T47D (cell line): ENCODE data around the gene RPIA.

Experiments used
- DNase-seq, 2 experiments: peaks; one replicate each; pipeline versions ENCODE4 v3.0.0 to v3.0.0-alpha.2; 2011 to 2012; ENCODE audit warnings: low read depth in 1 of 2, low spot score in 1 of 2
- JUND ChIP-seq: IDR thresholded peaks from 2 replicates; pipeline ENCODE4 v1.6.1; 2012; ENCODE audit warnings: low read depth
- in situ Hi-C: cut with HindIII; loops from 2 replicates; pipeline ENCODE4 v1.10.0; 2016; ENCODE audit warnings: low sequenced_read_pairs, low pct_unique_long_range_greater_than_20kb

RPIA gene

DNA sequence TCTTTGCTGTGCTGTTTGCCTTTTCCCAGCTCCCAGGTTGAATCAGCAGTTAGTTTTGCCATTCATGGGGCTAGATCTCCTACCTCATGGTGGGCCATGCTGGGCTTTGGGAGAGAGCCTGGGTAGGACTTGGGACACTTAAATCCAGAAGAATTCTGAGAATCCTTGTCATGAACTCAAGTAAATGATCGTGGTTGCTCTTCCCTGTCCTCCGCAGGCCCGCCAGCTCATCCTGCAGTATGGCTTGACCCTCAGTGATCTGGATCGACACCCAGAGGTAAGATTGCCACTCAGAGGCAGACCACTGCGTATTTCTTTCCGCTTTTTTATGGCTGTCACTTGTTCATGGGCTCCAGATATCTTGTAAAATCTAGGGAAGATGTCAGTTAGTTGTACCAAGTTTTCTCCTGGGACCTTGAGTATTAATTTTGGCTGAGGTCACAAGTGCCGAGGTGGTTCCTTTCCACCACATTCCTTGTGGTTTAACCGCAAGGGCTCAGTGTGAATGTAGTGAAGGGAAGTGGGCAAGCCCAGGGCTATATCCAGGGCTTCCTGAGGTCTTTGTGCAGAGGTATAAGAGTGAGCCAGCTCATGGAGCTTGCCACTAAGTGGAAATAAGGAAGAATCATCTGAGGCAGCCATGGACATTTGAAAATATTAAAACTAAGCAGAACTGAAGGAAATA lies 37.7 kb downstream of the RPIA start:
- DNase-seq: no peak

GRCh38 chr2:88733155-88733902 lies 41.9 kb downstream of the RPIA start:
- in situ Hi-C loops: no loop called here
- no peak for TF ChIP-seq JUND
- no peak for DNase-seq

More for the DNA sequence above, 37.7 kb downstream of the RPIA start:
- in situ Hi-C loops: no loop called here
- no peak for TF ChIP-seq JUND

GRCh38 chr2:88735133-88735532 lies 43.7 kb downstream of the RPIA start:
- in situ Hi-C loops: no loop called here
- no peak for DNase-seq
- no peak for TF ChIP-seq JUND

DNA sequence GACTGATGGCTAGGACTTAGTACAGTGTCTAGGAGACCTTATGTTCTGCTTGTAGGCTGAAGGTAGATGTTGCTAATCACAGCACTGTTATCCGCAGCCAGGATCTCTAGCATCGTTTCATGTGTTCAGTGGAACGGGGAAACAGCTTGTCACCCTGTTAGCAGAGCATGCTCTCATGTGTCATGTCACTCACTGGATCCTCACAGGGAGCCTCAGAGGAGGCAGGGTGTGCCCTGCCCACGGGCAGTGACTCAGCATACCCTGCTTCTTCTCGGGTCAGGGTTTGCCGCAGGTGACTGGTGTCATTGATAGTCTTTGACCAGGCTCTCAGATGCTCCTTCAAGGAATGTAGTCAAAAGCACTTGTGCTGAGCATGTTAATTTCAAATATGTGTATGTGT lies 44.4 kb downstream of the RPIA start:
- no peak for DNase-seq
- no peak for TF ChIP-seq JUND
- in situ Hi-C loops: no loop called here

DNA sequence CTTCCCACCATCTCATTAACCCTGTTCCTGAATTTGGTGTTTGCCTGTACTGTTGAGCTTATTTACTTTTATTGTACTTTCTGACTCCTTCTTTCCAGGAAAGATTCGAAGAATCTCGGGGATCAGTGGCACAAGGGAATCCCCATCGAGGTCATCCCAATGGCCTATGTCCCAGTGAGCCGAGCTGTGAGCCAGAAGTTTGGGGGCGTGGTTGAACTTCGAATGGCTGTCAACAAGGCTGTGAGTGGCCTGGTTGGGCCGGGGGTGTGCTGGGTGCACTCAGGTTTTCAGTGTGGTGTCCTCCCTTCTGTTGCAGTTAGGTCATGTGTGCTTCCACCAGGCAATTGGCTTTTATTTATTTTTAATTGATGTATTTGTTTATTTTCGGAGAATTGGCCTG lies 45.0 kb downstream of the RPIA start:
- TF ChIP-seq JUND: no peak
- DNase-seq: no peak
- in situ Hi-C loops: no loop called here

DNA sequence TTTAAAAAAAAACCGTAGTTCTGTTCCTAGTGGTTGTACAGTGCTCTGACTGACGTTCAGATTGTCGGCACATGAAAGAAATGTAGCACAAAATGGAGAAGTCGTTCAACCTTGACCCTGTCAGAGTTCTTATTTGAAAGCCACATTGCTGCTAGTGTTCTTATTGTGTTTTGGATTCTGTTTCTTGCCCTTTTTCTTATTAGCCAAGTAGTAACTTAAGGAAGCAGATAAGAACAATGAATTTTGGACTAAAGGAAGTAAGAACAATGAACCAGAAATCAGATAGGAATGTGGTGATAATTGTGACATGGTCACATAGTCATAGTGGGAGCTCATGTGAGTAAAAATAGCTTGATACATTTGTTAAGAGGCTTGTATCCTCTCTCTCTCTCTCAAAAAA lies 45.9 kb downstream of the RPIA start:
- DNase-seq: no peak
- TF ChIP-seq JUND: no peak
- in situ Hi-C loops: no loop called here

GRCh38 chr2:88738271-88738670 lies 46.8 kb downstream of the RPIA start:
- in situ Hi-C loops: no loop called here
- no peak for TF ChIP-seq JUND
- no peak for DNase-seq

GRCh38 chr2:88739985-88740600 lies 48.6 kb downstream of the RPIA start:
- DNase-seq: peak; percentile 25 to 67
- in situ Hi-C loops: no loop called here
- TF ChIP-seq JUND: no peak

GRCh38 chr2:88746929-88747490 lies 55.5 kb downstream of the RPIA start:
- TF ChIP-seq JUND: no peak
- in situ Hi-C loops: no loop called here
- DNase-seq: no peak

DNA sequence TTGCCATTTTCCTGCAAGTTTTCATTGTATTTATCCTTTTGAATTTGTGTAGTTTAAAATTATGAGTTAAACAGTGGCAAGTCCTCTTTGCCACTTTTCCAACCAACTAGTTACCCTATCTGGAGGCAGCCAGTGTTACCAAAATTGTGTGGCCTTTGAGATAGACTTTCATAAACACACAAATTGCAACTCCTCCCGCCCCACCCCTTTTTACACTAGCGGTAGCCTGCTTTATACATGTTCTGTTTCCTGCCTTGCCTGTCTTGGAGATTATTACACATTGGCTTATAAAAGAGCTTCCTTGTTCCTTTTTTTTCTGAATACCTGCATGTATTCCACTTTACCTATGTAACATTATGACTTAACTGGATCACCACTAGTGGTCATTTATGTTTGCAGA lies 56.5 kb downstream of the RPIA start:
- DNase-seq: no peak
- TF ChIP-seq JUND: no peak

GRCh38 chr2:88751768-88752167 lies 60.3 kb downstream of the RPIA start:
- no peak for TF ChIP-seq JUND
- no peak for DNase-seq
- in situ Hi-C loops: no loop called here

More for the DNA sequence above, 56.5 kb downstream of the RPIA start:
- in situ Hi-C loops: no loop called here

GRCh38 chr2:88753833-88754584 lies 62.5 kb downstream of the RPIA start:
- peak in 1 of 2 experiments; percentile 17 for DNase-seq
- no peak for TF ChIP-seq JUND
- in situ Hi-C loops: no loop called here
